Measurements from ENCODE around the gene STX4. TPM values are rescaled to one million over a fixed set of nuclear protein-coding genes. Genes with fewer than 3 reads are reported as not detected.

The STX4 gene
- polyA plus RNA-seq, 1 of the 3 experiments (the other 2 are of a cell fraction), result 117 TPM

DNA sequence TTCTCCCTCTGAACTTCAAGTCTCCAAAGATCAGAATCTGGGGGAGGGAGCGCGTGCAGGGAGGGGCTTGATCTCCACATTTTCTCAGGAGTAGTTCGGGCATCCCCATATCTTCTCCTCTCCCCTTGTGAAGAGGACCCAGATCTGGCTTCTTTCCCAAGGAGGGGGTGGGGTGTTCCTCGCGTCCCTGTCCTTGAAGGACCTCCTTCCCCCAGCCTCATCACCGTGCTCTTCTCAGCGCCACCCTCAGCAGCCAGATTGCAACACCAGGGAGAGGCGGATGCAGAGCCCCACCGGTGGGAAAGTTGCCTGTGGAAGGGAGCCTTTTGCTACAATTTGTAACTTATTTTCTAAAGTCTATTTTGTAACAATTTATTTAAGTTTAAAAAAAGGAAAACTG lies 49.7 kb downstream of the STX4 start:
- no peak for DNase-seq
- Histone ChIP-seq H3K4me2 (no peak overlapping the region), H3K27me3 (ENCODE audit: insufficient read depth) (no peaks in the 10 kb centered on the region), H3K36me3 (replicated peaks in 1 of 2; ENCODE audit: control insufficient read depth in 1 of 2, insufficient read depth in 2 of 2, low read length in 1 of 2) (peaks cover 23 to 59% of the 10 kb centered on the region in 2 experiments), H3K4me3 (ENCODE audit: low read depth in 2 of 2, low read length in 1 of 2) (no peak overlapping the region), H4K20me1 (ENCODE audit: insufficient read depth) (peaks cover 12% of the 10 kb centered on the region; the same call in 1 of the 2 replicates), H3K9ac (no peak overlapping the region), H3K4me1 (ENCODE audit: control insufficient read depth in 1 of 2, insufficient read depth in 2 of 2, low read depth in 1 of 2, low read length in 1 of 2) (no peaks in the 10 kb centered on the region; a peak in 1 of 4 replicates), H3F3A (replicated peaks; ENCODE audit: insufficient read depth) (no peaks in the 10 kb centered on the region), H3K79me2 (ENCODE audit: insufficient read depth) (peaks cover 38% of the 10 kb centered on the region; the same call in 1 of the 2 replicates), H2AFZ (ENCODE audit: low read depth) (no peak overlapping the region), H3K27ac (ENCODE audit: low read depth in 2 of 2, low read length in 1 of 2) (no peak overlapping the region), H3K9me2 (no peaks in the 10 kb centered on the region), H3K9me3 (no peaks in the 10 kb centered on the region)
- TF ChIP-seq TEAD4 (IDR thresholded peaks at IDR 0.05; ENCODE audit: borderline replicate concordance, insufficient read depth) (no peak), FOXM1 (IDR thresholded peaks at IDR 0.05; ENCODE audit: low read depth) (no peak), EP300 (IDR thresholded peaks at IDR 0.05; ENCODE audit: borderline replicate concordance in 1 of 2, low read depth in 1 of 2, low read length in 1 of 2) (no peak), FOSL2 (IDR thresholded peaks at IDR 0.05; ENCODE audit: borderline replicate concordance, low read depth) (no peak), EZH2phosphoT487 (IDR thresholded peaks at IDR 0.05; ENCODE audit: borderline replicate concordance, low read depth) (no peak), MEF2A (IDR thresholded peaks at IDR 0.05; ENCODE audit: borderline replicate concordance, low read depth) (no peak), SMC3 (IDR thresholded peaks at IDR 0.05; ENCODE audit: low read depth, low read length) (no peak), CTCF (IDR thresholded peaks at IDR 0.05) (no peak), YY1 (IDR thresholded peaks at IDR 0.05; ENCODE audit: low read depth) (no peak), RAD21 (IDR thresholded peaks at IDR 0.05; ENCODE audit: low read length) (no peak), POLR2AphosphoS5 (IDR thresholded peaks at IDR 0.05; ENCODE audit: low read depth, low read length) (no peak), NRF1 (IDR thresholded peaks at IDR 0.05; ENCODE audit: low read depth, low read length) (no peak), RXRA (IDR thresholded peaks at IDR 0.05; ENCODE audit: borderline replicate concordance, low read depth) (no peak), JUND (IDR thresholded peaks at IDR 0.05) (no peak), GATA2 (CRISPR knock-in tag; IDR thresholded peaks at IDR 0.05) (no peak), FOXJ3 (CRISPR knock-in tag; IDR thresholded peaks at IDR 0.05) (no peak), RFX5 (IDR thresholded peaks at IDR 0.05; ENCODE audit: low read length) (no peak), ELF1 (IDR thresholded peaks at IDR 0.05) (no peak)
- TF ChIP-seq, protein P1, sequence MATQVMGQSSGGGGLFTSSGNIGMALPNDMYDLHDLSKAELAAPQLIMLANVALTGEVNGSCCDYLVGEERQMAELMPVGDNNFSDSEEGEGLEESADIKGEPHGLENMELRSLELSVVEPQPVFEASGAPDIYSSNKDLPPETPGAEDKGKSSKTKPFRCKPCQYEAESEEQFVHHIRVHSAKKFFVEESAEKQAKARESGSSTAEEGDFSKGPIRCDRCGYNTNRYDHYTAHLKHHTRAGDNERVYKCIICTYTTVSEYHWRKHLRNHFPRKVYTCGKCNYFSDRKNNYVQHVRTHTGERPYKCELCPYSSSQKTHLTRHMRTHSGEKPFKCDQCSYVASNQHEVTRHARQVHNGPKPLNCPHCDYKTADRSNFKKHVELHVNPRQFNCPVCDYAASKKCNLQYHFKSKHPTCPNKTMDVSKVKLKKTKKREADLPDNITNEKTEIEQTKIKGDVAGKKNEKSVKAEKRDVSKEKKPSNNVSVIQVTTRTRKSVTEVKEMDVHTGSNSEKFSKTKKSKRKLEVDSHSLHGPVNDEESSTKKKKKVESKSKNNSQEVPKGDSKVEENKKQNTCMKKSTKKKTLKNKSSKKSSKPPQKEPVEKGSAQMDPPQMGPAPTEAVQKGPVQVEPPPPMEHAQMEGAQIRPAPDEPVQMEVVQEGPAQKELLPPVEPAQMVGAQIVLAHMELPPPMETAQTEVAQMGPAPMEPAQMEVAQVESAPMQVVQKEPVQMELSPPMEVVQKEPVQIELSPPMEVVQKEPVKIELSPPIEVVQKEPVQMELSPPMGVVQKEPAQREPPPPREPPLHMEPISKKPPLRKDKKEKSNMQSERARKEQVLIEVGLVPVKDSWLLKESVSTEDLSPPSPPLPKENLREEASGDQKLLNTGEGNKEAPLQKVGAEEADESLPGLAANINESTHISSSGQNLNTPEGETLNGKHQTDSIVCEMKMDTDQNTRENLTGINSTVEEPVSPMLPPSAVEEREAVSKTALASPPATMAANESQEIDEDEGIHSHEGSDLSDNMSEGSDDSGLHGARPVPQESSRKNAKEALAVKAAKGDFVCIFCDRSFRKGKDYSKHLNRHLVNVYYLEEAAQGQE (IDR thresholded peaks at IDR 0.05; ENCODE audit: low read depth, low read length), result no peak
- 88% methylated on average over 9 of the region's 9 CpGs for whole genome bisulfite sequencing (ENCODE audit: low lambda C conversion rate)
- CTCF ChIA-PET, result no interaction called here
- POLR2A ChIA-PET, result interaction anchor here (0.6 to 2.0 kb wide), 3 partner anchors 10 to 12 kb away, joined by 3 to 6 read pairs (median 3); partner anchors contain the start of gene VKORC1
